SKM-1 (cell line): ENCODE results near the gene LTB.

ENCODE experiments used
- DNase-seq: peaks from one replicate; lab custom pipeline; 2025; ENCODE audit not compliant: unreplicated experiment; lab: John Stamatoyannopoulos, UW

LTB gene

DNA sequence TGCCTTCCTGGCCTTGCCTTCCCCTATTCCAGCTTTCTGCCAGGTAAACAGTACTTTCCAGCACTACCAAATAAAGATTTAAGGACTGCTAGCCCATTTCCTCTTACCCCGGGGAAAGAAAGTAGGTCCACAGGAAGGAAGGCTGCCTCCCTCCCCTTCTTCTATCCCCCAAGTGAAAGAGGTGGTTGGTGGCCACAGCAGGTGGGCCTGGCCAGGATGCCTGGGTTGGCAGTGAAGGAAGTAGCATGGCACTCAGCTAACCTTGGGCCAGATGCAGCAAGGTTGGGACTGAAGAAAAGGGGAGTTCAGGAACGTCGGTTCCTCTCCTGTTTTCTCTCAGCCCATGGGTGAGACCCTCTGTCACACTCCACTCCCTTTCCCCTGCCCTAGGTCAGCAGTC is 25.9 kb downstream of the LTB start:
- no peak for DNase-seq

GRCh38 chr6:31551371-31551770 is 30.9 kb downstream of the LTB start:
- DNase-seq: peak; percentile 83

GRCh38 chr6:31548544-31548873 is 33.7 kb downstream of the LTB start:
- DNase-seq: no peak

- no peak for DNase-seq
Measured at GRCh38 chr6:31547727-31548543, 34.3 kb downstream of the LTB start.

DNA sequence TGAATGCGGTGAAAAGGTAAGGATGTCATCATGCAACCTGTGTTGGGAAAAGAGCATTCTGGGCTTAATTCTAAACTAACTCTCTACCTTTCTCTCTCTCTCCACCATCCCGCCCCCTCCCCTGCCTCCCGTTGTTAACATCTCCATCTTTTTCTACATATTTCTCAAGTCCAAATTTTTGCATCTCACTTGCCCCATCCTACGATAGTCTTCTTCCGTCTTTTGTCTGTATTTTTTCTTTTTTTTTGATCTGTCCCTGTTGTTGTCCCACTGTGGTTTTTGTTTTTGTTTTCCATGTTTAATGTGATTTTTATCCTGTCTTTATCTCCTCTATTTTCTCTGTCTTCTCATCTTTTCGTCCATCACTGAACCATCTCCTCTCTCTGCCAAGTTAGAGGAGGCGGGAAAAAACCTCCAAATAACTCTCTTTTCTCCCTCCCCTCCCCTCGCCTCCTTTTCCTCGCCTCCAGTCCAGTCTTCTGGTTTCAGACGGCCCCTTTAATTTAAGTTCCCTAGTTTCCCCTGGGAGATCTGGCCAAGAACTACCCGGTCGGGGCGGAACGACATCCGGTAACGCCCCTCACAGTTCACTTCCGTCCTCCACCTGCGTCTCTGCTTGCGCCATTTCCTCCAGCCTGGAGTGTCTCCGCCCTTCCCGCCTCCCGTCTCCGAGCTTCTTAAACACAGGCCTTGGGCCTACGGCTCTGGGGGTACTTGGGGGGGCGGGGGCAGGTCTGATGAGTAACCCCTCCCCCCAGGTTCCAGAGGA is 35.1 kb downstream of the LTB start, which contains the start of gene NFKBIL1:
NFKBIL1 (plus strand) TSS at position 651 of the 769 bp plus-strand sequence; CDS start at position 738, 87 bp downstream.
- peak; percentile 96 for DNase-seq

- DNase-seq: peak; percentile 80
Measured at GRCh38 chr6:31546339-31546957, 35.8 kb downstream of the LTB start, which contains the start of gene ATP6V1G2. ATP6V1G2 (minus strand) TSS chr6:31546608; CDS start chr6:31546559, 49 bp downstream.

GRCh38 chr6:31545291-31545690 is 36.9 kb downstream of the LTB start:
- DNase-seq: no peak

- no peak for DNase-seq
Measured at GRCh38 chr6:31544676-31545075, 37.5 kb downstream of the LTB start.

- no peak for DNase-seq
Measured at GRCh38 chr6:31543639-31544038, 38.6 kb downstream of the LTB start.

DNA sequence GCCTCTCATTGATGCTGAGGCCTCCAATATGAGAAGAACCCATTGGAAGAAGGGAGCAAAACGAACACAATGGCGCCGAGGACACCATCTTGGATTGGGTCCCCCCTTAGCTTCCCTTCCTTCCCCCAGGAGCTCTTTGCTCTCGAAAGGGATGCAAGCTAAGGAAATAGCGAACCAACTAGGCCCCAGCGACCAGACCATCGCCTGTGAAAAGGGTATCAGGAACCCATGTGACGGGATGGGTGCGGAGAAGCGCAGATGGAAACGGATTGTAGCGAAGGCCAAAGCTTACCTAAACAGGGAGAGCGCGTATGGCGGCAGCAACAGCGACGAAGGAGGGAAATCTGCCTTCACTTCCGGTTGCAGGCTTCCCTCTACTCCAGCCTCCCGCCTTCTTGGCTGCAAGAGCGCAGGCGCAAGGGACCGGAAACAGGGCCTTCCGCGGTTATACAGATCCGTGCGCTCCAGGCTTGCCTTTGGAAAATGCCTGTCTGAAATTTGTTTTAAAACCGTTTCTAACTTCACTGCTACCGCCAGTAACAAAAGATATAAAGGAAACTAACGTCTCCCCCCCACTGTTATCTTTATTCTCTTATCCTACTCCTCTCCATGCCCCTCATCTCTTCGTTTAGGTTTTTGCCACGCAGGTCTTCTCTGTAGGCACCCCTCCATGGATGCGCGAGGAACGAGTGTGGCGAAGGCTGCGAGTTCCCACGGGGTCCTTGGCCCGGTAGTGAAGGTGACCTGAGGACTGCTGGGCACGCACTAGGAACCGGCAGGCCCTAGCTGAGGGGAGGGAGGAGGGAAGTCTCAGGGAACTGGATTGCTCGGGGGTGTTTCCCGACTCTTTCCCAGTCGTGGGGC is 40.3 kb downstream of the LTB start, which contains the start of gene DDX39B:
DDX39B (minus strand) TSS at position 346 of the 864 bp plus-strand sequence. CDS start 1,471 bp downstream, outside the sequence.
- peak; percentile 93 for DNase-seq

- DNase-seq: peak; percentile 74
Measured at GRCh38 chr6:31541059-31541657, 41.1 kb downstream of the LTB start.

GRCh38 chr6:31540640-31541039 is 41.6 kb downstream of the LTB start:
- no peak for DNase-seq

GRCh38 chr6:31538805-31539400 is 43.3 kb downstream of the LTB start:
- DNase-seq: no peak

GRCh38 chr6:31535538-31536324 is 46.5 kb downstream of the LTB start:
- no peak for DNase-seq

DNA sequence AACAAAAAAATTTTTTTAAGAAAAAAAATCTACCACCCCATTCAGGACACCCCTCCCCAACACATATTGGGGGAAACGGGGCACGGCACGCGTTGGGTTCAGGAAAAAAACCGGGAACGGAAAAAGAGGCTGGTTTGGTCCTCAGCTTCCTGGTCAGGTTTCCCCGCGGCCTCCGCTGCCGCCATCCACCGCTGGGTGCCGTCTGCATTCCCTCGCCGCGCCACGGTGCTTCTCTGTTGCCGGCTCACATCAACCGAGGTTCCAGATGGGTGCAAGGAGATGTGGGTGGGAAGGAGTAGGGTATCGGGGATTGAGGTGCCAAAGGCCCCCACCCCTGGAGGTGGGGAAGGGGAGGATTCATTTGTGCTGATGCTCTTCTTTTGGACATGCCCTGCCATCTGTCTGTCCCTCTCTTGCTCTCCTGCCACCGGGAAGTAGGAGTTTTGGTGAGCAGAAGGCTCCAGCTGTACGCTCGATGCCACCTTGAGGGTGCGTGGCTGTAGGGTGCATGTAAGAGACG is 47.6 kb downstream of the LTB start:
- DNase-seq: no peak

- no peak for DNase-seq
Measured at GRCh38 chr6:31534011-31534410, 48.2 kb downstream of the LTB start.

GRCh38 chr6:31533455-31533841 is 48.8 kb downstream of the LTB start:
- DNase-seq: no peak

DNA sequence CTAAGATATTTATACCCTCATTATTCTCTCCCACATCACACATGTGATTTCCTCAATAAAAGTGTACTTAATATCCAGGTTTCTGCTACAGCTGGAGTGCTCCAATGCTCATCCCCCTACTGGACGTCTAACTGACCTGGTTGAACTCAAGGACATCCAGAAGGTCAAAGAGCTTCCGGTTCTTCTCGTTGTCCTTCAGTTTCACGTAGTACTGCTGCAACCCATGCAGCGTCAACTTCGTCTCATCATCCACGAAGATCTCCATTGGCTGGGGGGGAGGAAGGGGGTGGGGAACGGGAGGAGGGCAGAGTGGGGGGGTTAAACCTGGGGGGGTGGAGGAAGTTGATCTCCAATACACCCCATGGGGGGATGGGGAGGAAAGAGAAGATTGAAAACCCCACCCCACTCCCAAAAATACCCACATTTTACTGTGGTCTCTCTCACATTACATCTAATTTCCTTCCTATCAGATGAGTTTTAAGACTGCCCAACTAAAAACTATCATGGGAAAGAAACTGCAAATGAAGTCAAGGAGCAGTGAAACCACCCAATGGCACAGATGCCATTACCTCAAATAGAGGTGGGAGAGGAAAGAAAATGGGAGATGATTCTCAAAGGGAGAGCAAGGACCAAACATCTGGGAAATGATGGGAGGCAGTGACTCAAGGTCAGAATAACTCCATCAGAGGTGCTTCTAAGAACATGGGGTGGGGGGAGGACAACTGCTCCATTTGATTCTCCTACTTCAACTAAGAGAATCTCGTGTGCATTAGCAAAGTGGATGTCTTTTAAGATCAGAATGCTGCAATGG is 49.4 kb downstream of the LTB start:
- DNase-seq: no peak
